Transverse colon (tissue), 4 donors: ENCODE data around the gene NTN5. TPM values are rescaled to one million over a fixed set of nuclear protein-coding genes. Genes with fewer than 3 reads are reported as not detected.
"Not testable (repeated sequence)": the region's sequence is repeated elsewhere in the genome, so short reads cannot be mapped to it uniquely, and the experiment has no call there.

Experiments
- DNase-seq: peaks from one replicate; pipeline ENCODE4 v3.0.0-alpha.2; 2019
- H3K27ac ChIP-seq, 4 donors: fragments of 200-600 bp; sonication (generic); 2 replicates each; pipeline ENCODE4 v1.5.1; 2016 to 2018; ENCODE audit warnings: inconsistent platforms in 4 of 4
- H3K27me3 ChIP-seq: fragments of 200-600 bp; sonication (generic); 2 replicates; pipeline ENCODE4 v1.5.1; 2017; ENCODE audit warnings: inconsistent platforms
- H3K36me3 ChIP-seq, 4 donors: fragments of 200-600 bp; sonication (generic); 2 replicates each; pipeline ENCODE4 v1.5.1; 2017 to 2019; ENCODE audit warnings: inconsistent platforms in 4 of 4
- H3K4me1 ChIP-seq, 4 donors: fragments of 200-600 bp; sonication (generic); 2 replicates each; pipeline ENCODE4 v1.5.1; 2017 to 2020; ENCODE audit warnings: inconsistent platforms in 4 of 4
- H3K4me3 ChIP-seq, 4 donors: fragments of 200-600 bp; sonication (generic); 1 replicate in 1 of 4; 2 replicates in 3 of 4; pipeline versions ENCODE4 v1.5.1 to v1.6.1; 2017 to 2019; ENCODE audit warnings: inconsistent platforms in 4 of 4
- H3K9me3 ChIP-seq, 2 donors: fragments of 200-600 bp; sonication (generic); 2 replicates each; pipeline ENCODE4 v1.5.1; 2017 to 2019; ENCODE audit warnings: inconsistent platforms in 2 of 2
- CTCF ChIP-seq, 5 experiments: fragments of 200-600 bp in 3 of 5; fragments of 450-650 bp in 2 of 5; sonication (generic) in 3 of 5; IDR thresholded peaks; 1 replicate in 2 of 5; 2 replicates in 3 of 5; pipeline ENCODE4 v1.5.1; 2016 to 2017; ENCODE audit warnings: antibody characterized with exemption in 5 of 5, inconsistent platforms in 3 of 5, mild to moderate bottlenecking in 2 of 5, moderate library complexity in 1 of 5
- EP300 ChIP-seq: sonication (generic); formaldehyde crosslinking; IDR thresholded peaks from one replicate; pipeline ENCODE4 v1.6.1; 2017; ENCODE audit warnings: antibody characterized with exemption, low read depth
- POLR2A ChIP-seq: fragments of 450-650 bp; IDR thresholded peaks from one replicate; pipeline ENCODE4 v1.6.1; 2016; ENCODE audit warnings: antibody characterized with exemption, mild to moderate bottlenecking, moderate library complexity
- POLR2AphosphoS5 ChIP-seq, 3 donors: sonication (generic); formaldehyde crosslinking; IDR thresholded peaks; one replicate each; pipeline ENCODE4 v1.6.1; 2016; ENCODE audit warnings: antibody characterized with exemption in 3 of 3
- WGBS, 2 donors: methylation state at CpG; one replicate each; pipeline ENCODE4 v1.1.5; 2018; ENCODE audit warnings: low coverage in 1 of 2; 5-methylcytosine and 5-hydroxymethylcytosine counted together
- in situ Hi-C, 4 donors: fragments of 200-750 bp; cut with MboI; loops; one replicate each; pipeline versions ENCODE4 v1.15.0 to v1.15.1; 2017; ENCODE audit warnings: low sequenced_read_pairs in 3 of 4, low pct_ligation_motif_present in 1 of 4, low pct_unique_long_range_greater_than_20kb in 1 of 4
- intact Hi-C: fragments of 100-400 bp; cut with DNase I; formaldehyde crosslinking; loops from one replicate; pipeline ENCODE4 v1.15.1; 2023; ENCODE audit warnings: low total_unique reads
- total RNA-seq, 4 donors: library from RNA; depleted of rRNA; stranded (reverse); fragments of >200 nt; gene quantifications; one replicate each; pipeline ENCODE4 v1.1.0, GENCODE V29; 2016

Gene NTN5
- total RNA-seq, 4 donors from 2014 or later, result 0.41 to 1.1 TPM; not detected in 2

GRCh38 chr19:48683349-48683748, 10.5 kb upstream of the NTN5 start:
- 66 to 72% methylated on average over 4 to 11 of the region's 11 CpGs for WGBS, 2 donors
- Histone ChIP-seq H3K27me3 (no peaks in the 10 kb centered on the region), H3K4me1 (peaks cover 0 to 10% (median 4%) of the 10 kb centered on the region in 4 donors), H3K4me3 (peak overlapping the region in 1 of 4 donors; percentile 6), H3K36me3 (no peaks in the 10 kb centered on the region), H3K27ac (no peak overlapping the region), H3K9me3 (no peaks in the 10 kb centered on the region)
- intact Hi-C loops, result no loop called here
- DNase-seq, result no peak
- in situ Hi-C loops, result no loop called here
- TF ChIP-seq POLR2A, result no peak
- no peak for TF ChIP-seq EP300
- no peak for TF ChIP-seq POLR2AphosphoS5 (IDR thresholded peaks at IDR 0.05)
- no peak for TF ChIP-seq CTCF (IDR thresholded peaks at IDR 0.05)

GRCh38 chr19:48681127-48681470, 8.3 kb upstream of the NTN5 start:
- Histone ChIP-seq H3K27me3 (no peaks in the 10 kb centered on the region), H3K4me3 (no peak overlapping the region), H3K4me1 (peaks cover 0 to 24% (median 12%) of the 10 kb centered on the region in 4 donors), H3K27ac (no peak overlapping the region), H3K36me3 (no peaks in the 10 kb centered on the region), H3K9me3 (no peaks in the 10 kb centered on the region)
- intact Hi-C loops, result no loop called here
- WGBS, 2 donors, result 79% methylated on average over 7 of the region's 7 CpGs; no CpG with 5 or more reads in 1 of the 2 donors
- DNase-seq, result no peak
- no peak for TF ChIP-seq EP300
- TF ChIP-seq CTCF (IDR thresholded peaks at IDR 0.05), result no peak
- no peak for TF ChIP-seq POLR2A
- TF ChIP-seq POLR2AphosphoS5 (IDR thresholded peaks at IDR 0.05), result no peak
- in situ Hi-C loops, result no loop called here

GRCh38 chr19:48680436-48681126, 7.8 kb upstream of the NTN5 start:
- Histone ChIP-seq H3K9me3 (no peaks in the 10 kb centered on the region), H3K36me3 (no peaks in the 10 kb centered on the region), H3K4me1 (peaks cover 2 to 26% (median 15%) of the 10 kb centered on the region in 4 donors), H3K27me3 (no peaks in the 10 kb centered on the region), H3K27ac (no peak overlapping the region), H3K4me3 (no peak overlapping the region)
- in situ Hi-C loops, result no loop called here
- WGBS, 2 donors, result 82% methylated on average over 38 of the region's 45 CpGs; no CpG with 5 or more reads in 1 of the 2 donors
- no peak for DNase-seq
- intact Hi-C loops, result no loop called here
- TF ChIP-seq EP300, result no peak
- TF ChIP-seq POLR2A, result no peak
- TF ChIP-seq POLR2AphosphoS5 (IDR thresholded peaks at IDR 0.05), result no peak
- no peak for TF ChIP-seq CTCF (IDR thresholded peaks at IDR 0.05)

GRCh38 chr19:48680006-48680405, 7.2 kb upstream of the NTN5 start:
- WGBS, 2 donors, result 89 to 92% methylated on average over 3 to 8 of the region's 19 CpGs
- DNase-seq, intact Hi-C loops, H3K27me3 ChIP-seq, H3K4me3 ChIP-seq, H3K27ac ChIP-seq, H3K9me3 ChIP-seq, H3K36me3 ChIP-seq, in situ Hi-C loops: not testable (repeated sequence)
- H3K4me1 ChIP-seq, result peaks cover 5 to 32% (median 20%) of the 10 kb centered on the region in 4 donors
